ENCODE results near the gene TMEM91. TPM values are rescaled to one million over a fixed set of nuclear protein-coding genes. Genes with fewer than 3 reads are reported as not detected.

Gene TMEM91
- total RNA-seq, 1 donor from 2014 or later: 7.4 TPM

- Histone ChIP-seq H3K9me3 (ENCODE audit: insufficient read depth, low read depth, low read length) (no peaks in the 10 kb centered on the region), H3K27me3 (ENCODE audit: insufficient read depth, low read length) (no peaks in the 10 kb centered on the region), H3K27ac (ENCODE audit: low read depth, low read length) (peak within 1 kb of the TSS; percentile 99), H3K79me2 (ENCODE audit: insufficient read depth, low read length) (peaks cover 19% of the 10 kb centered on the region), H4K20me1 (ENCODE audit: insufficient read depth, low read length) (no peaks in the 10 kb centered on the region), H3K4me1 (ENCODE audit: insufficient read depth, low read length) (peaks cover 15% of the 10 kb centered on the region), H3K36me3 (ENCODE audit: insufficient read depth, low read length) (no peaks in the 10 kb centered on the region), H3K4me3 (ENCODE audit: insufficient read depth, low read depth, low read length) (peak within 1 kb of the TSS; percentile 98), H3K4me2 (ENCODE audit: low read length) (peak within 1 kb of the TSS; percentile 97), H3K9ac (ENCODE audit: low read length) (peak within 1 kb of the TSS; percentile 99), H2AFZ (ENCODE audit: low read depth, low read length) (peak within 1 kb of the TSS; percentile 89)
- no peaks in the 10 kb centered on the region for H3K9me3 Mint-ChIP-seq (ENCODE audit: unreplicated experiment)
- H3K27me3 Mint-ChIP-seq (ENCODE audit: low read depth, unreplicated experiment): no peaks in the 10 kb centered on the region
- no peak for TF ChIP-seq CTCF (IDR thresholded peaks at IDR 0.05; ENCODE audit: insufficient read depth, low read depth, low read length)
- peaks cover 4% of the 10 kb centered on the region for H3K36me3 Mint-ChIP-seq (ENCODE audit: low read depth, unreplicated experiment)
- H3K4me1 Mint-ChIP-seq (ENCODE audit: low read depth, unreplicated experiment): peaks cover 14% of the 10 kb centered on the region
- H3K4me3 Mint-ChIP-seq (ENCODE audit: unreplicated experiment): peak within 1 kb of the TSS; percentile 96
- DNase-seq (ENCODE audit: low read depth): peak; percentile 98
- H3K27ac Mint-ChIP-seq (ENCODE audit: unreplicated experiment): peak within 1 kb of the TSS; percentile 100
- peak; percentile 13 for FAIRE-seq
These were observed 21.0 kb downstream of the TMEM91 start, which contains the start of the genes BCKDHA and EXOSC5 for GRCh38 chr19:41397086-41398049. BCKDHA (plus strand) TSS chr19:41397818; CDS start chr19:41397828, 10 bp downstream. EXOSC5 (minus strand) TSS chr19:41397359; CDS start chr19:41397328, 31 bp downstream.

DNA sequence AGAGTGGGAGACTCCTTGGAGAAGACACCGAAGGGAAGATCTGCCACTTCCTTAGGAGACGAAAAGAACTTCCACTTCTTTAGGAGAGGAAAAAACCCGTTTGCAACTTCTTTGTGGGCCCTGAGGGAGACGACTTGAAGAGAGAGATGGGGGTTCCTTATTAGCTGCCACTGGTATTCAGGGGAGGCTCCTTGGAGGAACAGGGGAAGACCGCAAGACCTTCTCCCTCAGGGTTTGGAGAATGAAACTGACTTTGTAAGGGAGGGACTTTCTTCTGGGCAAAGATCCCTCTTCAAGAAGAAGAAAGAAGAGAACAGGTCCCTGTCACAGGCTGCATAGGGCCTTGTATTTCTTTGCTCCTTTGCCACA is 21.7 kb downstream of the TMEM91 start:
- Histone ChIP-seq H3K4me1 (ENCODE audit: insufficient read depth, low read length) (peaks cover 15% of the 10 kb centered on the region), H3K4me3 (ENCODE audit: insufficient read depth, low read depth, low read length) (peak overlapping the region; percentile 98), H3K9ac (ENCODE audit: low read length) (peak overlapping the region; percentile 99), H3K4me2 (ENCODE audit: low read length) (peak overlapping the region; percentile 97), H3K36me3 (ENCODE audit: insufficient read depth, low read length) (no peaks in the 10 kb centered on the region), H3K9me3 (ENCODE audit: insufficient read depth, low read depth, low read length) (no peaks in the 10 kb centered on the region), H2AFZ (ENCODE audit: low read depth, low read length) (peak overlapping the region; percentile 77), H3K27me3 (ENCODE audit: insufficient read depth, low read length) (no peaks in the 10 kb centered on the region), H4K20me1 (ENCODE audit: insufficient read depth, low read length) (peaks cover 2% of the 10 kb centered on the region), H3K27ac (ENCODE audit: low read depth, low read length) (peak overlapping the region; percentile 99), H3K79me2 (ENCODE audit: insufficient read depth, low read length) (peaks cover 19% of the 10 kb centered on the region)
- H3K27ac Mint-ChIP-seq (ENCODE audit: unreplicated experiment): peak overlapping the region; percentile 100
- DNase-seq (ENCODE audit: low read depth): no peak
- H3K27me3 Mint-ChIP-seq (ENCODE audit: low read depth, unreplicated experiment): no peaks in the 10 kb centered on the region
- peak overlapping the region; percentile 96 for H3K4me3 Mint-ChIP-seq (ENCODE audit: unreplicated experiment)
- H3K4me1 Mint-ChIP-seq (ENCODE audit: low read depth, unreplicated experiment): peaks cover 14% of the 10 kb centered on the region
- H3K36me3 Mint-ChIP-seq (ENCODE audit: low read depth, unreplicated experiment): peaks cover 4% of the 10 kb centered on the region
- no peak for FAIRE-seq
- H3K9me3 Mint-ChIP-seq (ENCODE audit: unreplicated experiment): no peaks in the 10 kb centered on the region
- TF ChIP-seq CTCF (IDR thresholded peaks at IDR 0.05; ENCODE audit: insufficient read depth, low read depth, low read length): no peak
- TF ChIP-seq EZH2 (IDR thresholded peaks at IDR 0.05; ENCODE audit: insufficient read depth, low read length): no peak
